Body of pancreas (tissue), 4 donors: Measurements from ENCODE around the gene ABR. TPM values are rescaled to one million over a fixed set of nuclear protein-coding genes. Genes with fewer than 3 reads are reported as not detected.
A peak's percentile ranks its signal among the peaks of the same experiment; 100 is the strongest.

ENCODE experiments used
- ATAC-seq: fragments of 150-250 bp; one replicate; pipeline ENCODE4 v1.9.1; 2016
- DNase-seq, 4 donors: peaks; one replicate each; pipeline ENCODE4 v3.0.0-alpha.2; 2019
- H3K27ac ChIP-seq, 4 donors: fragments of 200-600 bp; sonication (generic); 1 replicate in 3 of 4; 2 replicates in 1 of 4; pipeline versions ENCODE4 v1.5.1 to v1.6.1; 2016 to 2019; ENCODE audit warnings: mild to moderate bottlenecking in 1 of 4, mixed read lengths in 1 of 4, moderate library complexity in 1 of 4
- H3K27me3 ChIP-seq, 2 donors: fragments of 200-600 bp; sonication (generic); one replicate each; pipeline ENCODE4 v1.6.0; 2016; ENCODE audit warnings: mild to moderate bottlenecking in 1 of 2
- H3K36me3 ChIP-seq, 2 donors: fragments of 200-600 bp; sonication (generic); replicated peaks in 1 of 2; 2 replicates each; pipeline ENCODE4 v1.5.1; 2016; ENCODE audit warnings: low read depth in 2 of 2; ENCODE audit not compliant: insufficient read depth in 1 of 2
- H3K4me1 ChIP-seq: fragments of 200-600 bp; sonication (generic); one replicate; pipeline ENCODE4 v1.6.0; 2016
- H3K4me3 ChIP-seq, 2 donors: fragments of 200-600 bp; sonication (generic); 1 replicate in 1 of 2; 2 replicates in 1 of 2; pipeline ENCODE4 v1.5.1; 2016 to 2019
- H3K9me3 ChIP-seq, 3 donors: fragments of 200-600 bp; sonication (generic); 1 replicate in 2 of 3; 2 replicates in 1 of 3; pipeline ENCODE4 v1.5.1; 2016
- CTCF ChIP-seq, 7 experiments: fragments of 450-650 bp in 4 of 7; fragments of 200-600 bp in 3 of 7; sonication (generic) in 3 of 7; IDR thresholded peaks; one replicate each; pipeline ENCODE4 v1.5.1; 2016 to 2019; ENCODE audit warnings: antibody characterized with exemption in 7 of 7
- POLR2A ChIP-seq, 3 donors: fragments of 450-650 bp; IDR thresholded peaks; one replicate each; pipeline ENCODE4 v1.6.1; 2016; ENCODE audit warnings: antibody characterized with exemption in 3 of 3, mild to moderate bottlenecking in 2 of 3
- WGBS, 2 donors: methylation state at CpG; one replicate each; pipeline ENCODE4 v1.1.5; 2017; 5-methylcytosine and 5-hydroxymethylcytosine counted together
- intact Hi-C: fragments of 100-400 bp; cut with DNase I; formaldehyde crosslinking; loops from one replicate; pipeline ENCODE4 v1.15.1; 2023
- total RNA-seq, 2 donors: library from RNA; depleted of rRNA; stranded (reverse); fragments of >200 nt; gene quantifications; one replicate each; pipeline ENCODE4 v1.1.0, GENCODE V29; 2016

ABR gene
- total RNA-seq, 2 donors from 2014 or later, result 32.4 to 46.8 TPM

GRCh38 chr17:1002771-1003555 is 176.8 kb downstream of the ABR start:
- 68 to 83% methylated on average over 18 to 19 of the region's 19 CpGs for WGBS, 2 donors
- TF ChIP-seq CTCF (IDR thresholded peaks at IDR 0.05) (no peak), POLR2A (IDR thresholded peaks at IDR 0.05) (no peak)
- Histone ChIP-seq H3K36me3 (no peaks in the 10 kb centered on the region), H3K4me3 (no peak overlapping the region), H3K4me1 (peaks cover 37% of the 10 kb centered on the region), H3K27ac (no peak overlapping the region), H3K27me3 (no peaks in the 10 kb centered on the region), H3K9me3 (no peaks in the 10 kb centered on the region)
- intact Hi-C loops, result no loop called here
- DNase-seq (peak in 1 of 4 donors; percentile 26), ATAC-seq (no peak)

- intact Hi-C loops, result no loop called here
- H3K27ac ChIP-seq, result no peak overlapping the region
- WGBS, 2 donors, result 81 to 87% methylated on average over 4 of the region's 4 CpGs
Measured at GRCh38 chr17:1002412-1002753, 177.4 kb downstream of the ABR start.

GRCh38 chr17:1001640-1002411 is 178.0 kb downstream of the ABR start:
- Histone ChIP-seq H3K36me3 (no peaks in the 10 kb centered on the region), H3K27ac (no peak overlapping the region), H3K4me1 (peaks cover 43% of the 10 kb centered on the region), H3K9me3 (no peaks in the 10 kb centered on the region), H3K27me3 (no peaks in the 10 kb centered on the region), H3K4me3 (no peak overlapping the region)
- no peak for DNase-seq
- no peak for TF ChIP-seq CTCF (IDR thresholded peaks at IDR 0.05)
- no peak for TF ChIP-seq POLR2A (IDR thresholded peaks at IDR 0.05)
- ATAC-seq, result no peak
- intact Hi-C loops, result no loop called here
- 73 to 82% methylated on average over 18 of the region's 18 CpGs for WGBS, 2 donors

More at GRCh38 chr17:1002412-1002753, 177.4 kb downstream of the ABR start:
- Histone ChIP-seq H3K9me3 (no peaks in the 10 kb centered on the region), H3K36me3 (no peaks in the 10 kb centered on the region), H3K4me3 (no peak overlapping the region), H3K27me3 (no peaks in the 10 kb centered on the region), H3K4me1 (peaks cover 43% of the 10 kb centered on the region)
- TF ChIP-seq CTCF (IDR thresholded peaks at IDR 0.05) (no peak), POLR2A (IDR thresholded peaks at IDR 0.05) (no peak)
- DNase-seq (no peak), ATAC-seq (no peak)

- intact Hi-C loops, result no loop called here
- peak in 1 of 4 donors; percentile 47 for DNase-seq
- Histone ChIP-seq H3K4me3 (no peak overlapping the region), H3K27ac (peak overlapping the region in 1 of 4 donors; percentile 25), H3K9me3 (no peaks in the 10 kb centered on the region), H3K27me3 (no peaks in the 10 kb centered on the region), H3K4me1 (peaks cover 35% of the 10 kb centered on the region), H3K36me3 (no peaks in the 10 kb centered on the region)
- no peak for ATAC-seq
- TF ChIP-seq POLR2A (IDR thresholded peaks at IDR 0.05), result no peak
- no peak for TF ChIP-seq CTCF (IDR thresholded peaks at IDR 0.05)
- 42 to 47% methylated on average over 15 of the region's 15 CpGs for WGBS, 2 donors
Measured at GRCh38 chr17:1000597-1001461, 179.0 kb downstream of the ABR start.
